Kidney epithelial cell (primary cell): ENCODE data around the gene KCNQ1. TPM values are rescaled to one million over a fixed set of nuclear protein-coding genes. Genes with fewer than 3 reads are reported as not detected.
"Not testable (repeated sequence)": the region's sequence is repeated elsewhere in the genome, so short reads cannot be mapped to it uniquely, and the experiment has no call there.

ENCODE experiments used
- DNase-seq: peaks from one replicate; pipeline ENCODE4 v3.0.0-alpha.2; 2010; ENCODE audit warnings: low read depth
- H3K27me3 ChIP-seq: 2 replicates; pipeline ENCODE4 v1.6.0; 2011; ENCODE audit warnings: low read length; ENCODE audit not compliant: control insufficient read depth, insufficient read depth
- H3K36me3 ChIP-seq: 2 replicates; pipeline ENCODE4 v1.5.1; 2011; ENCODE audit warnings: low read length; ENCODE audit not compliant: control insufficient read depth, insufficient read depth
- H3K4me3 ChIP-seq: 2 replicates; pipeline ENCODE4 v1.5.1; 2011; ENCODE audit warnings: low read depth, mild to moderate bottlenecking, control low read depth, low read length
- CTCF ChIP-seq: IDR thresholded peaks from 2 replicates; pipeline ENCODE4 v1.5.1; 2011; ENCODE audit warnings: mild to moderate bottlenecking, moderate library complexity, low read length, control low read depth, inconsistent platforms; ENCODE audit not compliant: insufficient read depth, poor library complexity, severe bottlenecking
- total RNA-seq: library from RNA; depleted of rRNA; stranded (reverse); fragments of >200 nt; gene quantifications from 2 replicates; pipeline ENCODE4 v1.2.3, GENCODE V29; 2015

The KCNQ1 gene
- total RNA-seq, 1 donor from 2014 or later, result 2.3 TPM

- Histone ChIP-seq H3K4me3 (no peak overlapping the region), H3K36me3 (no peaks in the 10 kb centered on the region), H3K27me3 (peaks cover 3% of the 10 kb centered on the region)
- no peak for TF ChIP-seq CTCF
- no peak for DNase-seq
Observed at GRCh38 chr11:2477936-2478335, 33.1 kb downstream of the KCNQ1 start.

- DNase-seq, H3K4me3 ChIP-seq, H3K36me3 ChIP-seq: not testable (repeated sequence)
- peaks cover 12% of the 10 kb centered on the region for H3K27me3 ChIP-seq
Observed at GRCh38 chr11:2480067-2480873, 35.5 kb downstream of the KCNQ1 start.

- no peak for TF ChIP-seq CTCF
- DNase-seq, result no peak
- peaks cover 12% of the 10 kb centered on the region for H3K27me3 ChIP-seq
- no peak overlapping the region for H3K4me3 ChIP-seq
- H3K36me3 ChIP-seq, result no peaks in the 10 kb centered on the region
Observed at GRCh38 chr11:2480874-2481220, 36.0 kb downstream of the KCNQ1 start.

- Histone ChIP-seq H3K4me3 (no peak overlapping the region), H3K27me3 (peaks cover 12% of the 10 kb centered on the region), H3K36me3 (no peaks in the 10 kb centered on the region)
- no peak for DNase-seq
- no peak for TF ChIP-seq CTCF
Observed at GRCh38 chr11:2481253-2481652, 36.4 kb downstream of the KCNQ1 start.

- no peak for DNase-seq
- H3K4me3 ChIP-seq, result no peak overlapping the region
- no peaks in the 10 kb centered on the region for H3K36me3 ChIP-seq
- peaks cover 12% of the 10 kb centered on the region for H3K27me3 ChIP-seq
- no peak for TF ChIP-seq CTCF
Observed at GRCh38 chr11:2482204-2482603, 37.4 kb downstream of the KCNQ1 start.

- no peak for TF ChIP-seq CTCF
- no peaks in the 10 kb centered on the region for H3K36me3 ChIP-seq
- peaks cover 12% of the 10 kb centered on the region for H3K27me3 ChIP-seq
- H3K4me3 ChIP-seq, result no peak overlapping the region
- DNase-seq, result no peak
Observed at GRCh38 chr11:2482745-2483144, 37.9 kb downstream of the KCNQ1 start.
